Upper lobe of right lung (tissue), 1 donor: ENCODE data around the gene TNK2. TPM values are rescaled to one million over a fixed set of nuclear protein-coding genes. Genes with fewer than 3 reads are reported as not detected.
"Not testable (repeated sequence)": the region's sequence is repeated elsewhere in the genome, so short reads cannot be mapped to it uniquely, and the experiment has no call there.

ENCODE experiments used
- ATAC-seq: fragments of 200-7000 bp; cut with Tn5 transposase; one replicate; pipeline ENCODE4 v1.9.1; 2020; ENCODE audit warnings: mild to moderate bottlenecking, moderate library complexity
- DNase-seq: peaks from one replicate; pipeline ENCODE4 v3.0.0-alpha.2; 2020
- H3K27ac ChIP-seq: fragments of 200-600 bp; one replicate; pipeline ENCODE4 v1.8.0; 2022
- H3K27me3 ChIP-seq: fragments of 200-600 bp; one replicate; pipeline ENCODE4 v1.8.0; 2022; ENCODE audit warnings: mild to moderate bottlenecking
- H3K36me3 ChIP-seq: fragments of 200-600 bp; one replicate; pipeline ENCODE4 v1.8.0; 2022
- H3K4me1 ChIP-seq: fragments of 200-600 bp; one replicate; pipeline ENCODE4 v1.8.0; 2022
- H3K4me3 ChIP-seq: fragments of 200-600 bp; one replicate; pipeline ENCODE4 v1.8.0; 2022; ENCODE audit warnings: mild to moderate bottlenecking
- H3K9me3 ChIP-seq: fragments of 200-600 bp; one replicate; pipeline ENCODE4 v1.8.0; 2022
- CTCF ChIP-seq: fragments of 200-600 bp; IDR thresholded peaks from one replicate; pipeline ENCODE4 v1.8.0; 2022; ENCODE audit warnings: antibody characterized with exemption
- intact Hi-C: fragments of 100-400 bp; cut with DNase I; formaldehyde crosslinking; loops from one replicate; pipeline ENCODE4 v1.11.0; 2022
- total RNA-seq: library from RNA; stranded (reverse); fragmentation: NEBNext Ultra II Directional; extraction: Animal tissue kit (Norgen Biotek cat#: 25700); gene quantifications from one replicate; pipeline ENCODE4 v1.2.1, GENCODE V29; 2021
- donor health status: DM: no; HTN: yes; CAD: no; lungs with severe emphysema.

The TNK2 gene
- total RNA-seq, 1 donor from 2014 or later: 58.8 TPM

- H3K9me3 ChIP-seq: no peaks in the 10 kb centered on the region
- no peak for ATAC-seq
- no peaks in the 10 kb centered on the region for H3K4me1 ChIP-seq
- no peak overlapping the region for H3K27ac ChIP-seq
- no peak for TF ChIP-seq CTCF
- no peak overlapping the region for H3K4me3 ChIP-seq
- H3K27me3 ChIP-seq: no peaks in the 10 kb centered on the region
- no peaks in the 10 kb centered on the region for H3K36me3 ChIP-seq
- intact Hi-C loops: no loop called here
- DNase-seq: no peak
These were observed 87.5 kb downstream of the TNK2 start for GRCh38 chr3:195820901-195821300.

DNA sequence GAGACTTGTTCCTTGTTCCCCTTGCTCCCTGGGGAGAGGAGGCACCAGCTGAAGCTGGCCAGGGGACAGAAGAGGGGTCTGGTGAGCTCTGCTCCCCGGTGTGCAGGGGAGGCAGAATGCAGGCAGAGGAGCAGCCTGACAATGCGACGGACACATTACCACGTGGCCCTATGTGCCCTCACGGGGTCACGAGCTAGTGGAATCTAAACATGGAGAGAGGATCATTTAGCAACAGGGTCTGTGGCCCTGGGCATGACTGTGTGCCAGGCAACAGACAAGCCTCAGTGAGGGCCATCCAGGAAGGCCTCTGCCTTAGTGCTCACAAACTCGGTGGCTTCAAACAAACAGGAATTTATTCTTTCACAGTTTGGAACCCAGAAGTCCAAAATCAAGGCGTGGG is 88.2 kb downstream of the TNK2 start:
- ATAC-seq: no peak
- Histone ChIP-seq H3K27me3 (no peaks in the 10 kb centered on the region), H3K4me3 (no peak overlapping the region), H3K9me3 (no peaks in the 10 kb centered on the region), H3K36me3 (no peaks in the 10 kb centered on the region), H3K27ac (no peak overlapping the region), H3K4me1 (no peaks in the 10 kb centered on the region)
- intact Hi-C loops: no loop called here
- no peak for TF ChIP-seq CTCF
- no peak for DNase-seq

- intact Hi-C loops: no loop called here
- Histone ChIP-seq H3K4me3 (no peak overlapping the region), H3K27me3 (peaks cover 3% of the 10 kb centered on the region), H3K27ac (no peak overlapping the region), H3K4me1 (no peaks in the 10 kb centered on the region), H3K9me3 (no peaks in the 10 kb centered on the region), H3K36me3 (no peaks in the 10 kb centered on the region)
- DNase-seq: no peak
- no peak for ATAC-seq
- no peak for TF ChIP-seq CTCF
These were observed 90.0 kb downstream of the TNK2 start for GRCh38 chr3:195818301-195818700.

DNA sequence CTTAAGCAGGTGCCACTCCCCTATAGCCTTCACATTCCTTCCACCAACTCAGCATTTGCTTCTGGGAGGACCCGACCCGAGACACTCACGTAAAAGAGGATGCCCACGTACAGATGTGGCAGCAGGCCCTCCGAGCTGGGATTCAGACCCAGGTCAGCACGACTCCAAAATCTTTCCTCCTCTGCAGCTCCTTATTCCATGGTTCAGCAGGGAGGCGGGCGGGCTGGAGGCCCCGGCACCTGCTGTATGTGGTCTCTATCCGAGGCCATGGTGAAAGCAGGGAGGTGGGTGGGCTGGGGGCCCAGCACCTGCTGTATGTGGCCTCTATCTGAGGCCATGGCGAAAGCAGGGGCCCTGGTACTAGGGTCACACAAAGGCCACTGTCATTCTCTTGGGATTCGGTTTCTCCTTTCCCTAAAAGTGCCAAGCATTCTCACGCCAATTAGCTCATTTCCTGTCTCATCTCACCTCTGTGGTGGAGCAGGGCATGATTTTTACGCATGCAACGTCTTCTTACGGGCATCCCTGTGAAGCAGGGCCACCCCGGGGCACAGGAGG is 90.7 kb downstream of the TNK2 start:
- Histone ChIP-seq H3K9me3 (no peaks in the 10 kb centered on the region), H3K4me3 (no peak overlapping the region), H3K27ac (no peak overlapping the region), H3K36me3 (no peaks in the 10 kb centered on the region), H3K4me1 (no peaks in the 10 kb centered on the region), H3K27me3 (peaks cover 6% of the 10 kb centered on the region)
- ATAC-seq: no peak
- no peak for TF ChIP-seq CTCF
- no peak for DNase-seq
- intact Hi-C loops: no loop called here

GRCh38 chr3:195816276-195816913 is 92.0 kb downstream of the TNK2 start:
- ATAC-seq, H3K4me3 ChIP-seq: not testable (repeated sequence)

GRCh38 chr3:195815169-195815771 is 93.1 kb downstream of the TNK2 start:
- no peaks in the 10 kb centered on the region for H3K4me1 ChIP-seq
- no peaks in the 10 kb centered on the region for H3K36me3 ChIP-seq
- ATAC-seq: no peak
- no peaks in the 10 kb centered on the region for H3K9me3 ChIP-seq
- H3K27ac ChIP-seq: no peak overlapping the region
- H3K27me3 ChIP-seq: peaks cover 6% of the 10 kb centered on the region
- peak; percentile 59 for DNase-seq
- intact Hi-C loops: no loop called here
- H3K4me3 ChIP-seq: no peak overlapping the region
- TF ChIP-seq CTCF: no peak

More at GRCh38 chr3:195816276-195816913, 92.0 kb downstream of the TNK2 start:
- intact Hi-C loops, H3K27me3 ChIP-seq, H3K27ac ChIP-seq, H3K4me1 ChIP-seq, H3K9me3 ChIP-seq, H3K36me3 ChIP-seq, DNase-seq: not testable (repeated sequence)
